Activated CD4-positive, alpha-beta T cell treated with anti-CD3 and anti-CD28 coated beads, Interleukin-2, amount 10 ng/mL, durations not matched to agents 7 days and 5 days (primary cell): Measurements from ENCODE around the gene SEMA3B. TPM values are rescaled to one million over a fixed set of nuclear protein-coding genes. Genes with fewer than 3 reads are reported as not detected.
A peak's percentile ranks its signal among the peaks of the same experiment; 100 is the strongest.
"Not testable (repeated sequence)": the region's sequence is repeated elsewhere in the genome, so short reads cannot be mapped to it uniquely, and the experiment has no call there.

Experiments used
- CTCF ChIA-PET: fragments of 350-600 bp; sonication (Branson Sonifier 250); formaldehyde crosslinking; loops from one replicate; lab custom pipeline; 2021; ENCODE audit warnings: antibody characterized with exemption; lab: Charles Lee
- POLR2A ChIA-PET: fragments of 350-600 bp; sonication (Branson Sonifier 250); formaldehyde crosslinking; loops from one replicate; lab custom pipeline; 2021; ENCODE audit warnings: antibody characterized with exemption; lab: Charles Lee
- DNase-seq: peaks from one replicate; pipeline ENCODE4 v3.0.0-alpha.2; 2020
- H3K27ac Mint-ChIP-seq: one replicate; pipeline ENCODE4 v1.8.0; 2021; ENCODE audit warnings: mild to moderate bottlenecking, moderate library complexity, mixed read lengths
- H3K27me3 Mint-ChIP-seq: one replicate; pipeline ENCODE4 v1.8.0; 2021; ENCODE audit warnings: mixed read lengths
- H3K36me3 Mint-ChIP-seq: one replicate; pipeline ENCODE4 v1.8.0; 2021; ENCODE audit warnings: low read depth, mixed read lengths
- H3K4me1 Mint-ChIP-seq: one replicate; pipeline ENCODE4 v1.8.0; 2021; ENCODE audit warnings: mixed read lengths
- H3K4me3 Mint-ChIP-seq: one replicate; pipeline ENCODE4 v1.8.0; 2021; ENCODE audit warnings: mild to moderate bottlenecking, moderate library complexity, mixed read lengths
- H3K9me3 Mint-ChIP-seq: one replicate; pipeline ENCODE4 v1.8.0; 2021; ENCODE audit warnings: mixed read lengths
- total RNA-seq, 2 experiments: library from RNA; stranded (reverse); gene quantifications; one replicate each; pipeline ENCODE4 v1.2.3, GENCODE V29; 2021

Gene SEMA3B
- total RNA-seq, 2 experiments from 2014 or later: 0.37 to 0.60 TPM

DNA sequence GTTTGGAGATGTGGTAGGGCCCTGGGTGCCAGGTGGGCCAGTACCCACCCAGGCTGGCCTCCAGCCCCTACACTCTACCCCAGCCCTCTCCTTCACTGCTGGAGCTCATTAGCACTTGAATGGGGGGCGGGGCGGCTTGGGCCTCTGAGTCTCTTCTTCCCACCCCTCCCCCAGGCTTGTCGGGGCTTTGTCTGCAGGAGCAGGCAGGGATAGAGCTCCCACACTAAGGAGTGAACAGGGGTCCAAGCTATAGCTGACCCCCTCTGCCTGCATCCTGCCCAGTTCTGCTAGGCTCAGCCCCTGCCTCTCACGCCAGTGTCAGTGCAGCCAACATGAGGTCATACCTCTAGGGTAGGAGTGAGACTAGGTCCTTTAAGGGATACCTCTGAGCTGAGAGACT, 27.8 kb upstream of the SEMA3B start:
- Mint-ChIP-seq H3K36me3 (peaks cover 53% of the 10 kb centered on the region), H3K27ac (peak overlapping the region; percentile 87), H3K4me1 (peaks cover 74% of the 10 kb centered on the region), H3K9me3 (no peaks in the 10 kb centered on the region), H3K27me3 (no peaks in the 10 kb centered on the region), H3K4me3 (peak overlapping the region; percentile 48)
- ChIA-PET POLR2A (interaction anchor here (0.9 kb wide), 1 partner anchor 13 kb away, joined by 4 read pairs; no protein-coding TSS in a partner anchor), CTCF (interaction anchor here (0.8 to 13.3 kb wide), 3 partner anchors 11 to 57 kb away, joined by 3 to 212 read pairs (median 5); no protein-coding TSS in a partner anchor)
- no peak for DNase-seq

DNA sequence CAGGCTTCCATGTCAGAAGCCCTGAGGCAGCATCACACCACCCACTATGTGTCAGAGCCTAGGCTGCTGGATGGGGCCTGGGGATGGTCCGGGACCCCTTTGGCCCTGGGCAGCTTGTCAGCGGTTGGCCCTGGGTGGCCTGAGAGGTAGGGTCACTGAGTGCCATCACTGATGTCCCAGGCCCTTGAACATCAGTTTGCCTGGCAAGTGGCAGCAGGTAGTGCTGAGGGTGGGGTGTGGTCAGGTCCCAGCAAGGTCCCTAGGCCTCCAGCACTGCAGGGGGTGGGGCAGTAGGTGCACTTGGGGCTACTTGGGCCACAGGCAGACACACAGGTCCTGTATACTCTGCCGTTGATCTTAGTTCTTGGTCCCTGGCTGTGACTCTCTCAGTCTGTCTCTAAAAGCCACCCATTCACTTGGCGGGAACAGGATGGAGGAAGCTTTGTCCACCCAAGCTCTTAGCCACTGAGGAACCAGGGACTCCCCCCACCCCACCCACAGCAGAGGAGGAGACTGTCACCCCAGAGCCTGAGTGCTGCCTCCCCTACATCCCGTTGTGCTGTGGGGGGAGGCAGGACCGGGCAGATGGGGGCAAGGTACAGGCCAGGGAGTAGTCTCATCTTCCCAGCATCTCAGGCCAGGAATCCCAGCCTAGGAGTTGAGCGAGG, 27.1 kb upstream of the SEMA3B start:
- no peak for DNase-seq
- H3K36me3 Mint-ChIP-seq: peaks cover 49% of the 10 kb centered on the region
- ChIA-PET POLR2A (interaction anchor here (0.9 kb wide), 1 partner anchor 14 kb away, joined by 4 read pairs; no protein-coding TSS in a partner anchor), CTCF (interaction anchor here (0.5 to 13.3 kb wide), 4 partner anchors 12 to 797 kb away, joined by 3 to 212 read pairs (median 6); no protein-coding TSS in a partner anchor)
- no peaks in the 10 kb centered on the region for H3K9me3 Mint-ChIP-seq
- H3K4me3 Mint-ChIP-seq: peak overlapping the region; percentile 60
- no peaks in the 10 kb centered on the region for H3K27me3 Mint-ChIP-seq
- H3K4me1 Mint-ChIP-seq: peaks cover 81% of the 10 kb centered on the region
- peak overlapping the region; percentile 87 for H3K27ac Mint-ChIP-seq

DNA sequence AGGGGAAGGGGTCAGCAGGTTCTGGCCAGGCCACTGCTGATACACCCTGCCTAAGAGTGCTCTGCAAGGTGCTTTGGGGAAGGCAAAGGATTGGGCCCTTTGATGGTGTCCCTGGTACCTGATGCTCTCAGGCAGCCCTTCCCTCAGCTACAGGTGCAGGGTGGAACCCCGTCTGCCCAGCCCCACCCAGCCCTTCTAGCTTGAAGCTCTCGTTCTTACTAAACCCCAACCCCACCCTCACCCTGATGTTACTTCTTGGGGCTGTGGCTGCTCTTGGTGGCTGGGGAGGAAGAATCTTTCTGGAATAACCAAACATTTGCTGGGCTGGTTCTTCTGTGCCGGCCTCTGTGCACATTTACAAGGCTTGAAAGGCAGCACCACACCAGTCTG, 26.6 kb upstream of the SEMA3B start:
- CTCF ChIA-PET: interaction anchor here (0.9 to 13.3 kb wide), 4 partner anchors 12 to 18 kb away, joined by 3 to 212 read pairs (median 10); no protein-coding TSS in a partner anchor
- peak; percentile 41 for DNase-seq
- Mint-ChIP-seq H3K4me3 (peak overlapping the region; percentile 60), H3K27ac (peak overlapping the region; percentile 87), H3K4me1 (peaks cover 86% of the 10 kb centered on the region), H3K36me3 (peaks cover 47% of the 10 kb centered on the region), H3K9me3 (no peaks in the 10 kb centered on the region), H3K27me3 (no peaks in the 10 kb centered on the region)
- POLR2A ChIA-PET: no interaction called here

DNA sequence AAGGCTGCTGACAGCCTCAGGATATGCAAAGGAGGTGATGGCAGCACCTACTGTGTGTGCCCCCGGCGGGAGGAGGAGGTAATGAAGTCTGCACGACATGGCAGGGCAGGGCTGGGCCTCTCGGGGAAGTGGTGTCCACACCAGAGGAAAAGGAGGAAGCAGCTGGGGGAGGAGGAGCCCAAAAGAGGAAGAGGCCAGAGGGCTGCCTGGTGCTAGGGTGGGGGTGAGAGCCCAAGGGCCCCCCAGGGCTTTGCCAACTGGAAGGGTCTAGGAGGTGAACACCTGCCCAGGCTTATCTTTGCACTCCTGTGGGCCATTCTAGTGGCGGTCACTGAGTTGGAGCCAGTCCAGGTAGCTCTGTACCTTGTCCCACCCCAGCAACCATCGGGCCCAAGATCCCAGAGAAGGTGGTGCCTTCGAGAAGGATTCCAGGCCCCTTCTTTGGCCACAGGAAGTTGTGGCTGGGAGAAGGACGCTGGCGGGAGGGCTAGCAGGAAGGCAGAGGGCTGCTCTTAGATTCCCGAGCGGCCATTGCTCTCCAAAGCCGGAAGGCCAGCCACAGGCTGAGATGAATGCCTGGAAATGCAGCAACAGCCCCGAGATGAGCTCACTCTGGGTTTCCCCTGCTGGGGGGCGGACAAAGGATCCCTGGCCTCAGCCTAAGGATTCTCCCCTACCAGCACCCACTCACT, 25.9 kb upstream of the SEMA3B start:
- Mint-ChIP-seq H3K36me3 (peaks cover 41% of the 10 kb centered on the region), H3K4me3 (peak overlapping the region; percentile 60), H3K9me3 (no peaks in the 10 kb centered on the region), H3K27me3 (no peaks in the 10 kb centered on the region), H3K4me1 (peaks cover 87% of the 10 kb centered on the region), H3K27ac (peak overlapping the region; percentile 87)
- POLR2A ChIA-PET: no interaction called here
- CTCF ChIA-PET: interaction anchor here (1.0 to 13.3 kb wide), 6 partner anchors 12 to 49 kb away, joined by 3 to 212 read pairs (median 8); no protein-coding TSS in a partner anchor
- DNase-seq: no peak

DNA sequence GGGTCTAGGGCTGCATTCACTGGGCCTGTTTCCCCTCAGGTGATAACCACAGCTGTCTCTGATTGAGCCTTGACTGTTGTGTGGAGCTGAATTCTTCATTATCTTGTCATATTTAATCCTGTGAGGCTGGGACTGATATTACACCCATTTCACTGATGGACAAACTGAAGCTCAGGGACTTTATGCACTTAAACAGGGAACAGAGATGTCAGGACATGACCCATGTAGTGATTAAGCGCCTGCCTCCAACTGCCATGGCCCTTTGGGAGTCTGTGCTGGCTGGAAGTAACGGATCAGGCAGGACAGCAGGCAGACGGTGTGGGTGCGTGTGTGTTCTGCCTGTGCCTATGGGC, 25.4 kb upstream of the SEMA3B start:
- peak overlapping the region; percentile 87 for H3K27ac Mint-ChIP-seq

DNA sequence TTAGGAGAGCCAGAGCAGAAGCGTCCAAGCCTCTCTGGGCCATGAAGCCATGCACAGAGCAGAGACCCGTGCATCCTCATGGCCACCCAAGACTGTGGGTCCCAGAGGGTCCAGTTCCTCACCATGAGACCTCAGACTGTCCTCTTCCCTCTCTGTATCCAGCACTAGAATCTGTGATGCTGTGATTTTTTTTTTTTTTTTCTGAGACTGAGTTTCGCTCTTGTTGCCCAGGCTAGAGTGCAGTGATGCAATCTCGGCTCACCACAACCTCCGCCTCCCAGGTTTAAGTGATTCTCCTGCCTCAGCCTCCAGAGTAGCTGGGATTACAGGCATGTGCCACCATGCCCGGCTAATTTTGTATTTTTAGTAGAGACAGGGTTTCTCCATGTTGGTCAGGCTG, 24.1 kb upstream of the SEMA3B start:
- Mint-ChIP-seq H3K36me3 (peaks cover 27% of the 10 kb centered on the region), H3K27ac (peak overlapping the region; percentile 93), H3K4me1 (peaks cover 78% of the 10 kb centered on the region)
- POLR2A ChIA-PET, H3K27me3 Mint-ChIP-seq, H3K9me3 Mint-ChIP-seq, H3K4me3 Mint-ChIP-seq, DNase-seq: not testable (repeated sequence)
- CTCF ChIA-PET: interaction anchor here (1.8 to 13.3 kb wide), 3 partner anchors 15 to 51 kb away, joined by 8 to 212 read pairs (median 13); no protein-coding TSS in a partner anchor

More for the DNA sequence above, 25.4 kb upstream of the SEMA3B start:
- Mint-ChIP-seq H3K27me3 (no peaks in the 10 kb centered on the region), H3K4me1 (peaks cover 88% of the 10 kb centered on the region), H3K4me3 (no peak overlapping the region), H3K36me3 (peaks cover 38% of the 10 kb centered on the region), H3K9me3 (no peaks in the 10 kb centered on the region)
- ChIA-PET POLR2A (interaction anchor here (0.6 kb wide), 1 partner anchor 441 kb away, joined by 3 read pairs; no protein-coding TSS in a partner anchor), CTCF (interaction anchor here (1.0 to 13.3 kb wide), 6 partner anchors 11 to 49 kb away, joined by 3 to 212 read pairs (median 8); no protein-coding TSS in a partner anchor)
- DNase-seq: no peak

DNA sequence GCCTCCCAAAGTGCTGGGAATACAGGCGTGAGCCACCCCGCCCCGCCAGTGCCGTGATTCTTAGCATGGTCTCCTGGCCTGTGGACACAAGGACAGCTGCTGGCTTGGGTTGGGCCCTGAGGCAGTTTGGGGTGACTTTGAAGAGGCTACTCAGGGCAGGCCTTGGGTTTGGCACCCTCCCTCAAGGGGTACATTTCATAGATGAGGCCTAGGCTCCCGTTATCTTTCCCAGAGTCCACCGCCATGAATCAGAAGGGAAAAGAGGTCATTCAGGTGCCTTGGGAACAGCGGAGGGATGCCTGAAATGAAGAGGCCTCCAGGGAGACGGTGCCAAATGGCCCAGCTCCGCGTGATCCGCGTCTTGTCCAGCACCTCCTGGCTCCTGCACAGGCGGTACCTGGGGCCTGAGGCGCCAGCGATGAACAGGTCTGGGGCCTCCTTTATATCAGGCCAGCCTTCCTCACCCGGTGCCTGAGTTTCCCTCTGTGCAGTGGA, 23.6 kb upstream of the SEMA3B start:
- Mint-ChIP-seq H3K27ac (peak overlapping the region; percentile 93), H3K36me3 (peaks cover 23% of the 10 kb centered on the region), H3K9me3 (no peaks in the 10 kb centered on the region), H3K4me1 (peaks cover 77% of the 10 kb centered on the region), H3K4me3 (peak overlapping the region; percentile 75), H3K27me3 (no peaks in the 10 kb centered on the region)
- CTCF ChIA-PET: interaction anchor here (13.3 kb wide), 1 partner anchor 16 kb away, joined by 212 read pairs; no protein-coding TSS in a partner anchor
- no peak for DNase-seq
- POLR2A ChIA-PET: no interaction called here

DNA sequence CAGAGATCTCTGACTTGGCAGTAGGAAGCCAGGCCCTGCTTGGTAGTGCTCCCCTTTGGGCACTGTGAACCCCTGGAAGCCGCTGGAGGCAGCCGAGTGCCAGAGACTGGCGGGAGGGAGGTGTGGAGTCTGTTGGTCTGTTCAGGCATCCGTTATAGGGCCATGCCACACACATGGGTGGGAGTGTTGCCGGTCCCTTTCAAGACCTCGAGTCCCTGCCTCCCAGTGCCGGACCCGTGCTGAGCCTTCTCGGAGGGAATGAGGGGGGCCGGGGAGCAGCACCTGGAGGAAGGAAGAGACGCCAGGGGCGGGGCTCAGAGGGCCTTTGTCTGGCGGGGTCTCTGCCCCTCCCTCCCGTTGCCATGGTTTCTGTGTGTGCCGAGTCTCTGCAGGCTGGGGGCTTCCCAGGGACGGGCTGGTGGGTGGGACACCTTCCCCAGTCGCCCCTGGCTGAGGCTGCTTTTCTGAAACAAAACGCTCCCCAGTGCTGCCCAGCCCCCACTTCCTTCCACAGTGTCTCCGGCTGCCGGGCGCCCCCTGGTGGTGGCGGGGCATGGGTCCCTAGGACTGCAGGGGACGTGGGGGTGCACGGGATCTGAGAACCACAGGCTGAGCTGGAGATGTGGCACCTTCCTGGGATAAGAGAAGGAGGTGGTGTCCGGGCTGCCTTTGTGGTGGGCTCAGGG, 23.0 kb upstream of the SEMA3B start:
- ChIA-PET POLR2A (interaction anchor here (1.1 to 1.4 kb wide), 2 partner anchors 10 kb away, joined by 3 to 8 read pairs; partner anchors contain the start of gene GNAI2), CTCF (interaction anchor here (0.7 to 13.3 kb wide), 25 partner anchors 8 to 123 kb away, joined by 3 to 212 read pairs (median 6); partner anchors contain the start of genes CYB561D2, GNAI2, GNAT1 and HYAL3)
- H3K4me3 Mint-ChIP-seq: peak overlapping the region; percentile 75
- H3K27ac Mint-ChIP-seq: peak overlapping the region; percentile 93
- H3K9me3 Mint-ChIP-seq: no peaks in the 10 kb centered on the region
- peak; percentile 95 for DNase-seq
- H3K4me1 Mint-ChIP-seq: peaks cover 74% of the 10 kb centered on the region
- peaks cover 24% of the 10 kb centered on the region for H3K36me3 Mint-ChIP-seq
- H3K27me3 Mint-ChIP-seq: no peaks in the 10 kb centered on the region

DNA sequence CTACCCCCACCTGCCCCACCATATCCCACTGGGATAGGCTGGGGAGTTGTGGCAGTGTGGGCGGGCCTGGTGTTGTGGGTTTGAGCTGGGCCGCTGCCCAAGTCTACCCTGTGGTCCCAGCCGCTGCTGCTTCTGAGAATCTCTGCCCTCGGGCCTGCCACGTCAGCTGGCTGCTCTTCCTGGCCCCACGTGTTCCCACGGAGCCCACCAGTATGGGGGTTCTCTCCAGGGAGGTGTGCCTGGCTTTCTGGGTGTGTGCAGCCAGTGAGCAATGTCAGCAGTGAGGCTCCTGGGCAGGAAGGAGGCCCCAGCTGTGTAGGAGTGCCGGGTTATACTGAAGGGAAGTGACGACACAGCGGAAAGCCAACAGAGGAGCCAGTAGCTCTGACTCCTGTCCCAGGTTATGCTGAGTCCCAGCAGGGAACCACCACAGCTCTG, 22.4 kb upstream of the SEMA3B start:
- peaks cover 23% of the 10 kb centered on the region for H3K36me3 Mint-ChIP-seq
- H3K4me3 Mint-ChIP-seq: peak overlapping the region; percentile 75
- H3K9me3 Mint-ChIP-seq: no peaks in the 10 kb centered on the region
- peak overlapping the region; percentile 93 for H3K27ac Mint-ChIP-seq
- H3K4me1 Mint-ChIP-seq: peaks cover 73% of the 10 kb centered on the region
- ChIA-PET CTCF (interaction anchor here (0.7 to 13.3 kb wide), 26 partner anchors 8 to 122 kb away, joined by 3 to 212 read pairs (median 6); partner anchors contain the start of genes CYB561D2, GNAI2, GNAT1 and HYAL3), POLR2A (interaction anchor here (0.8 to 1.4 kb wide), 3 partner anchors 9 to 11 kb away, joined by 3 to 8 read pairs (median 6); partner anchors contain the start of gene GNAI2)
- peak; percentile 89 for DNase-seq
- no peaks in the 10 kb centered on the region for H3K27me3 Mint-ChIP-seq

DNA sequence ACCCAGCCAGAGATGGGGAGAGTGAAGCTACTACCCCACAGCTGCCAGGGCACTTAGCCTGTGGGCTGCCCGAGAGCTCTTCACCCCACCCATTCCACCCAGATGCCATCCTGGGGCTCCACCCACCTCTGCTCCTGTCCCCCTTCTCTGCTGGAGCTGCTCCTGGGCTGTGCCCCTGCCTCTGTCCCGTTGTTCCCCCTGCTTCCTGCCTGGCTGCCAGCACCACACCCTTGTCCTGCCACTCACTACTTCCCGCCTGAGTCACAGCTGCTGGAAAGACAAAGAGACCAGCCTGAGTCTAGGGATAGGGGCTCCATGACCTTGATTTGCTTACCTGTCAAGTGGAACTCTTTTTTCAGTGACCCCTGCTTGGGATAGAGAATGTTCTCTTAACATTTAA, 20.6 kb upstream of the SEMA3B start:
- ChIA-PET CTCF (interaction anchor here (3.5 to 13.3 kb wide), 3 partner anchors 11 to 19 kb away, joined by 42 to 212 read pairs (median 143); partner anchors contain the start of gene GNAI2), POLR2A (no interaction called here)
- Mint-ChIP-seq H3K9me3 (no peaks in the 10 kb centered on the region), H3K27me3 (no peaks in the 10 kb centered on the region), H3K36me3 (peaks cover 26% of the 10 kb centered on the region), H3K27ac (peak overlapping the region; percentile 80), H3K4me3 (no peak overlapping the region), H3K4me1 (peaks cover 55% of the 10 kb centered on the region)
- no peak for DNase-seq

DNA sequence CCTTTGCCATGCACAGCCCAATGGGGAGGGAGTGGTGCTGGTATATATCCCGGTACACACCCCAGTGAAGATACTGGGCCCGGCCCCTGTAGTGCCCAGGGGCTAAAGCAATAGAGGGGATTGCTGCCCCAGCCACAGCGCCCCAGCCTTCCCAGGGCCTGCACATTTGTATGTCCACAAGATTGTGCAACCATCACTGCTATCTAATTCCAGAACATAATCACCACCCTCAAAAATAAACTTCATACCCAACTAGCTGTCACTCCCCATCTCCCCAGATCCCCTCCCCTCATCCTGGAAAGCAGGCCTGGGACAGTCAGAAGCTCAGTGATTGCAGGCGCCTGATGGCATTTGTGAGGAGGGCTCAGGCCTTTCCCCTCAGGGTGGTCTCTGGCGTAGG, 19.5 kb upstream of the SEMA3B start:
- Mint-ChIP-seq H3K27ac (no peak overlapping the region), H3K4me1 (peaks cover 50% of the 10 kb centered on the region), H3K27me3 (no peaks in the 10 kb centered on the region), H3K36me3 (peaks cover 30% of the 10 kb centered on the region), H3K4me3 (no peak overlapping the region), H3K9me3 (no peaks in the 10 kb centered on the region)
- ChIA-PET CTCF (interaction anchor here (0.9 to 13.3 kb wide), 3 partner anchors 12 to 43 kb away, joined by 4 to 212 read pairs (median 143); no protein-coding TSS in a partner anchor), POLR2A (no interaction called here)
- no peak for DNase-seq
